HepG2 (cell line): ENCODE results near the gene CEP20. TPM values are rescaled to one million over a fixed set of nuclear protein-coding genes. Genes with fewer than 3 reads are reported as not detected.

Source experiments
- BHLHE40 ChIP-seq: IDR thresholded peaks from 2 replicates; pipeline ENCODE4 v1.6.1; 2011; ENCODE audit warnings: low read length, improper control_type of control experiment
- CBFB ChIP-seq: sonication (generic); formaldehyde crosslinking; IDR thresholded peaks from 2 replicates; pipeline ENCODE4 v1.4.0; 2020; ENCODE audit warnings: missing genetic modification reagents
- CREB3 ChIP-seq: sonication (generic); formaldehyde crosslinking; IDR thresholded peaks from 2 replicates; pipeline ENCODE4 v1.5.0; 2020; ENCODE audit warnings: missing genetic modification reagents
- GATAD2A ChIP-seq: IDR thresholded peaks from 2 replicates; pipeline ENCODE4 v1.6.1; 2016
- ISX ChIP-seq: sonication (generic); formaldehyde crosslinking; conservative IDR thresholded peaks from 2 replicates; pipeline ENCODE4 v1.5.0; 2020; ENCODE audit warnings: missing genetic modification reagents
- KLF11 ChIP-seq: IDR thresholded peaks from 2 replicates; pipeline ENCODE4 v1.6.1; 2016; ENCODE audit warnings: missing compliant biosample characterization
- MXI1 ChIP-seq: IDR thresholded peaks from 3 replicates; pipeline ENCODE4 v1.6.1; 2012; ENCODE audit warnings: low read depth, low read length, inconsistent platforms, borderline replicate concordance
- MYPOP ChIP-seq: sonication (generic); formaldehyde crosslinking; IDR thresholded peaks from 2 replicates; pipeline ENCODE4 v1.8.1; 2023; ENCODE audit warnings: mild to moderate bottlenecking, moderate library complexity, missing genetic modification reagents
- NFE2L2 ChIP-seq: fragments of 150-350 bp; IDR thresholded peaks from 2 replicates; pipeline ENCODE4 v1.6.1; 2014; ENCODE audit warnings: low read length
- NR1H2 ChIP-seq: sonication (generic); formaldehyde crosslinking; IDR thresholded peaks from 2 replicates; pipeline ENCODE4 v1.8.1; 2022; ENCODE audit warnings: low read depth, missing genetic modification reagents, borderline replicate concordance
- ZNF263 ChIP-seq: sonication (generic); formaldehyde crosslinking; IDR thresholded peaks from 2 replicates; pipeline ENCODE4 v1.4.0; 2020; ENCODE audit warnings: missing genetic modification reagents
- ZNF367 ChIP-seq: sonication (generic); formaldehyde crosslinking; IDR thresholded peaks from 2 replicates; pipeline ENCODE4 v1.4.0; 2020; ENCODE audit warnings: missing genetic modification reagents, borderline replicate concordance
- ZNF569 ChIP-seq: sonication (generic); formaldehyde crosslinking; IDR thresholded peaks from 2 replicates; pipeline ENCODE4 v1.5.0; 2020; ENCODE audit warnings: mild to moderate bottlenecking, missing genetic modification reagents, moderate library complexity, borderline replicate concordance
- ZNF704 ChIP-seq: sonication (generic); formaldehyde crosslinking; IDR thresholded peaks from 2 replicates; pipeline ENCODE4 v1.8.1; 2023; ENCODE audit warnings: mild to moderate bottlenecking, inconsistent platforms, moderate library complexity, missing genetic modification reagents, borderline replicate concordance
- polyA plus RNA-seq, 8 experiments: library from polyadenylated mRNA; depleted of rRNA in 3 of 8; stranded (reverse) in 7 of 8; unstranded in 1 of 8; fragments of >200 nt; fragmentation: Illumina TruSeq in 4 of 8; extraction: Trizol in 4 of 8; gene quantifications; 2 replicates each; pipeline versions ENCODE4 v1.2.1 to v1.2.3, GENCODE V29; 2011 to 2016; ENCODE audit warnings: low read depth in 4 of 8, missing spikeins in 1 of 8, mixed read lengths in 1 of 8; ENCODE audit not compliant: insufficient read depth in 1 of 8
- total RNA-seq, 5 experiments: library from RNA; depleted of rRNA; stranded (reverse); fragments of >200 nt; fragmentation: Illumina TruSeq; extraction: Trizol; gene quantifications; 2 replicates each; pipeline ENCODE4 v1.2.3, GENCODE V29; 2016; ENCODE audit warnings: low read depth in 1 of 5
- TF ChIP-seq, protein P1 (sequence below): sonication (generic); formaldehyde crosslinking; IDR thresholded peaks from 2 replicates; pipeline ENCODE4 v1.5.0; 2020; ENCODE audit warnings: missing genetic modification reagents, mild to moderate bottlenecking, borderline replicate concordance
- TF ChIP-seq, protein P2 (sequence below): sonication (generic); formaldehyde crosslinking; IDR thresholded peaks from 2 replicates; pipeline ENCODE4 v1.4.0; 2020; ENCODE audit warnings: mild to moderate bottlenecking, missing genetic modification reagents, borderline replicate concordance

CEP20 gene
- total and polyA plus RNA-seq, 2 of the 13 experiments (the other 11 are each of a cell fraction or from before 2014, with no cell fraction given), result 53.0 to 54.1 TPM

- TF ChIP-seq MYPOP (CRISPR knock-in tag) (no peak), BHLHE40 (peak; percentile 66), NFE2L2 (peak; percentile 59), ISX (CRISPR knock-in tag) (no peak), CREB3 (CRISPR knock-in tag) (no peak), ZNF367 (no peak), NR1H2 (CRISPR knock-in tag) (no peak), ZNF704 (CRISPR knock-in tag) (no peak), GATAD2A (CRISPR knock-in tag) (peak; percentile 70; the same call in 1 of the 2 replicates), KLF11 (CRISPR knock-in tag) (no peak), MXI1 (peak; percentile 38; the same call in 1 of the 3 replicates), ZNF569 (no peak), ZNF263 (peak; percentile 78), CBFB (CRISPR knock-in tag) (peak; percentile 66; the same call in 1 of the 2 replicates)
- TF ChIP-seq, protein P1, sequence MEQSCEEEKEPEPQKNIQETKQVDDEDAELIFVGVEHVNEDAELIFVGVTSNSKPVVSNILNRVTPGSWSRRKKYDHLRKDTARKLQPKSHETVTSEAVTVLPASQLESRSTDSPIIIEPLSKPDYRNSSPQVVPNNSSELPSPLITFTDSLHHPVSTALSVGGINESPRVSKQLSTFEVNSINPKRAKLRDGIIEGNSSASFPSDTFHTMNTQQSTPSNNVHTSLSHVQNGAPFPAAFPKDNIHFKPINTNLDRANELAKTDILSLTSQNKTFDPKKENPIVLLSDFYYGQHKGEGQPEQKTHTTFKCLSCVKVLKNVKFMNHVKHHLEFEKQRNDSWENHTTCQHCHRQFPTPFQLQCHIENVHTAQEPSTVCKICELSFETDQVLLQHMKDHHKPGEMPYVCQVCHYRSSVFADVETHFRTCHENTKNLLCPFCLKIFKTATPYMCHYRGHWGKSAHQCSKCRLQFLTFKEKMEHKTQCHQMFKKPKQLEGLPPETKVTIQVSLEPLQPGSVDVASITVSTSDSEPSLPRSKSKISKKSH (CRISPR knock-in tag), result no peak
- TF ChIP-seq, protein P2, sequence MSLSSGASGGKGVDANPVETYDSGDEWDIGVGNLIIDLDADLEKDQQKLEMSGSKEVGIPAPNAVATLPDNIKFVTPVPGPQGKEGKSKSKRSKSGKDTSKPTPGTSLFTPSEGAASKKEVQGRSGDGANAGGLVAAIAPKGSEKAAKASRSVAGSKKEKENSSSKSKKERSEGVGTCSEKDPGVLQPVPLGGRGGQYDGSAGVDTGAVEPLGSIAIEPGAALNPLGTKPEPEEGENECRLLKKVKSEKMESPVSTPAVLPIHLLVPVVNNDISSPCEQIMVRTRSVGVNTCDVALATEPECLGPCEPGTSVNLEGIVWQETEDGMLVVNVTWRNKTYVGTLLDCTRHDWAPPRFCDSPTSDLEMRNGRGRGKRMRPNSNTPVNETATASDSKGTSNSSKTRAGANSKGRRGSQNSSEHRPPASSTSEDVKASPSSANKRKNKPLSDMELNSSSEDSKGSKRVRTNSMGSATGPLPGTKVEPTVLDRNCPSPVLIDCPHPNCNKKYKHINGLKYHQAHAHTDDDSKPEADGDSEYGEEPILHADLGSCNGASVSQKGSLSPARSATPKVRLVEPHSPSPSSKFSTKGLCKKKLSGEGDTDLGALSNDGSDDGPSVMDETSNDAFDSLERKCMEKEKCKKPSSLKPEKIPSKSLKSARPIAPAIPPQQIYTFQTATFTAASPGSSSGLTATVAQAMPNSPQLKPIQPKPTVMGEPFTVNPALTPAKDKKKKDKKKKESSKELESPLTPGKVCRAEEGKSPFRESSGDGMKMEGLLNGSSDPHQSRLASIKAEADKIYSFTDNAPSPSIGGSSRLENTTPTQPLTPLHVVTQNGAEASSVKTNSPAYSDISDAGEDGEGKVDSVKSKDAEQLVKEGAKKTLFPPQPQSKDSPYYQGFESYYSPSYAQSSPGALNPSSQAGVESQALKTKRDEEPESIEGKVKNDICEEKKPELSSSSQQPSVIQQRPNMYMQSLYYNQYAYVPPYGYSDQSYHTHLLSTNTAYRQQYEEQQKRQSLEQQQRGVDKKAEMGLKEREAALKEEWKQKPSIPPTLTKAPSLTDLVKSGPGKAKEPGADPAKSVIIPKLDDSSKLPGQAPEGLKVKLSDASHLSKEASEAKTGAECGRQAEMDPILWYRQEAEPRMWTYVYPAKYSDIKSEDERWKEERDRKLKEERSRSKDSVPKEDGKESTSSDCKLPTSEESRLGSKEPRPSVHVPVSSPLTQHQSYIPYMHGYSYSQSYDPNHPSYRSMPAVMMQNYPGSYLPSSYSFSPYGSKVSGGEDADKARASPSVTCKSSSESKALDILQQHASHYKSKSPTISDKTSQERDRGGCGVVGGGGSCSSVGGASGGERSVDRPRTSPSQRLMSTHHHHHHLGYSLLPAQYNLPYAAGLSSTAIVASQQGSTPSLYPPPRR, result no peak
Measured at GRCh38 chr16:15899538-15900100, 11.2 kb upstream of the CEP20 start (continued).
